ENCODE data around the gene TRMT112. TPM values are rescaled to one million over a fixed set of nuclear protein-coding genes. Genes with fewer than 3 reads are reported as not detected.
A peak's percentile ranks its signal among the peaks of the same experiment; 100 is the strongest.

The TRMT112 gene
- total RNA-seq, 6 experiments from 2014 or later, result 246 to 269 (median 261) TPM

DNA sequence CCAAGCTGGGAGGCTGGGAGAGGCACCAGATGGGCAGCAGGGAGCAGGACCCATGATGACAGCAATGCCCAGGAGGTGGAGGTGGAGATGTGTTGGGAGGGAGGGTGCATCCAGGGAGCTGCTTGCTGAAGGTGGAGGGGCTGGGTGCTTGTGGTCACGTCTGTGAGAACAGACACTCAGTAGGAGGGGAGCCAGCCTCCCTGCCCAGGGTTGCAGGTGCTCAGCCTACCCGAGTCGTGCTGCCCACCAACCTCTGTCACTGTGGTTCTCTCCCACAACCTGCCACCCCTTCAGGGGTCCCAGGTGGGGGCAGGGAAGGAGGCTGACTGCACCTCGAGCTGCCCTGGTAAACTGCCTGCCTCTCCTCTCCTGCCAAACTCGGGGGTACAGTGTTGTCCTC lies 6.0 kb upstream of the TRMT112 start:
- Mint-ChIP-seq H3K36me3 (ENCODE audit: low read depth) (peaks cover 12% of the 10 kb centered on the region), H3K9me3 (no peaks in the 10 kb centered on the region; the same call in 1 of the 2 replicates), H3K4me3 (no peak overlapping the region), H3K27ac (no peak overlapping the region), H3K4me1 (ENCODE audit: low read depth) (peaks cover 15% of the 10 kb centered on the region), H3K27me3 (ENCODE audit: insufficient read depth) (peaks cover 4% of the 10 kb centered on the region)
- TF ChIP-seq, protein P1, sequence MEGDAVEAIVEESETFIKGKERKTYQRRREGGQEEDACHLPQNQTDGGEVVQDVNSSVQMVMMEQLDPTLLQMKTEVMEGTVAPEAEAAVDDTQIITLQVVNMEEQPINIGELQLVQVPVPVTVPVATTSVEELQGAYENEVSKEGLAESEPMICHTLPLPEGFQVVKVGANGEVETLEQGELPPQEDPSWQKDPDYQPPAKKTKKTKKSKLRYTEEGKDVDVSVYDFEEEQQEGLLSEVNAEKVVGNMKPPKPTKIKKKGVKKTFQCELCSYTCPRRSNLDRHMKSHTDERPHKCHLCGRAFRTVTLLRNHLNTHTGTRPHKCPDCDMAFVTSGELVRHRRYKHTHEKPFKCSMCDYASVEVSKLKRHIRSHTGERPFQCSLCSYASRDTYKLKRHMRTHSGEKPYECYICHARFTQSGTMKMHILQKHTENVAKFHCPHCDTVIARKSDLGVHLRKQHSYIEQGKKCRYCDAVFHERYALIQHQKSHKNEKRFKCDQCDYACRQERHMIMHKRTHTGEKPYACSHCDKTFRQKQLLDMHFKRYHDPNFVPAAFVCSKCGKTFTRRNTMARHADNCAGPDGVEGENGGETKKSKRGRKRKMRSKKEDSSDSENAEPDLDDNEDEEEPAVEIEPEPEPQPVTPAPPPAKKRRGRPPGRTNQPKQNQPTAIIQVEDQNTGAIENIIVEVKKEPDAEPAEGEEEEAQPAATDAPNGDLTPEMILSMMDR (IDR thresholded peaks at IDR 0.05), result no peak
- DNase-seq, result no peak

DNA sequence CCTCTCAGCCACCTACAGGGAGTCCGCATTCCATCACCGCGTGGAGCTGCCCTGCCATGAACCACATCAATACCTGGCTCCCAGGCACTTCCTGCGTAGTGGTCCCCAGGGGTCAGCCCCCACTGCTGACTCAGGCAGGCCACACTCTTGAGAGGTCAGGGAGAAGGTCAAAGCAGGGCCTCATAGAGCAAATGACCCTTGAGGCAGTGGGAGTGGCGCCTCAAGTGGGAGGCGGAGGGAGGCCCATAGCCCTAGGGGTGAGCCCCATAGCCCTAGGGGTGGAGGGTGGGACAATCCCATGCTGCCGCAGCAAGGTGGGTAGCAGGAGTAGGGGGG lies 5.5 kb upstream of the TRMT112 start:
- no peak overlapping the region for H3K4me3 Mint-ChIP-seq
- H3K36me3 Mint-ChIP-seq (ENCODE audit: low read depth), result peaks cover 12% of the 10 kb centered on the region
- no peak overlapping the region for H3K27ac Mint-ChIP-seq
- no peaks in the 10 kb centered on the region; the same call in 1 of the 2 replicates for H3K9me3 Mint-ChIP-seq
- TF ChIP-seq, protein P1 (IDR thresholded peaks at IDR 0.05), result no peak
- H3K27me3 Mint-ChIP-seq (ENCODE audit: insufficient read depth), result peaks cover 3% of the 10 kb centered on the region
- H3K4me1 Mint-ChIP-seq (ENCODE audit: low read depth), result peaks cover 15% of the 10 kb centered on the region
- DNase-seq, result no peak

DNA sequence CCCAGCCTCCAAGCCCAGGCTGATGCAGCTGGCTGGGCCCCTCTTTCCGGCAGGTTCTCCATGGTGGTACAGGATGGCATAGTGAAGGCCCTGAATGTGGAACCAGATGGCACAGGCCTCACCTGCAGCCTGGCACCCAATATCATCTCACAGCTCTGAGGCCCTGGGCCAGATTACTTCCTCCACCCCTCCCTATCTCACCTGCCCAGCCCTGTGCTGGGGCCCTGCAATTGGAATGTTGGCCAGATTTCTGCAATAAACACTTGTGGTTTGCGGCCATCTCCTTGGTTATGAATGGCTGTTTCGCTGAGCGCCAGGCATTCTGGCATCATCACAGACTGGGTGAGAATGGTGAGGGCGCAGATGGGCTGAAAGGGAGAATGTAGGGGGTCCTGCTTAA lies 4.2 kb upstream of the TRMT112 start:
- Mint-ChIP-seq H3K4me3 (no peak overlapping the region), H3K4me1 (ENCODE audit: low read depth) (peaks cover 20% of the 10 kb centered on the region), H3K36me3 (ENCODE audit: low read depth) (peaks cover 18% of the 10 kb centered on the region), H3K27ac (no peak overlapping the region), H3K9me3 (no peaks in the 10 kb centered on the region), H3K27me3 (ENCODE audit: insufficient read depth) (peaks cover 3% of the 10 kb centered on the region)
- DNase-seq, result no peak
- TF ChIP-seq, protein P1 (IDR thresholded peaks at IDR 0.05), result no peak

DNA sequence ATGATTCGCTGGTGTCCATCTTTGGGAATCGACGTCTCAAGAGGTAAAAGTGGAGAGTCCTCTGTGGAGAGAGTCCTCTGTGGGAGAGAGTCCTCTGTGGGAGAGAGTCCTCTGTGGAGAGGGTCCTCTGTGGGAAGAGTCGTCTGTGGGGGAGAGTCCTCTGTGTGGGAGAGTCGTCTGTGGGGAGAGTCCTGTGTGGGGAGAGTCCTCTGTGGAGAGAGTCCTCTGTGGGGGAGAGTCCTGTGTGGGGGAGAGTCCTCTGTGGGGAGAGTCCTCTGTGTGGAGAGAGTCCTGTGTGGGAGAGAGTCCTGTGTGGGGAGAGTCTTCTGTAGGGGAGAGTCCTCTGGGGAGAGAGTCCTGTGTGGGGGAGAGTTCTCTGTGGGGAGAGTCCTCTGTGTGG lies 3.7 kb upstream of the TRMT112 start:
- peak overlapping the region; percentile 40; the same call in 1 of the 2 replicates for H3K27ac Mint-ChIP-seq
- TF ChIP-seq, protein P1 (IDR thresholded peaks at IDR 0.05), result no peak
- peaks cover 21% of the 10 kb centered on the region for H3K36me3 Mint-ChIP-seq (ENCODE audit: low read depth)
- peaks cover 24% of the 10 kb centered on the region for H3K4me1 Mint-ChIP-seq (ENCODE audit: low read depth)
- H3K27me3 Mint-ChIP-seq (ENCODE audit: insufficient read depth), result peaks cover 3% of the 10 kb centered on the region
- H3K9me3 Mint-ChIP-seq, result no peaks in the 10 kb centered on the region
- H3K4me3 Mint-ChIP-seq, result no peak overlapping the region
- no peak for DNase-seq

DNA sequence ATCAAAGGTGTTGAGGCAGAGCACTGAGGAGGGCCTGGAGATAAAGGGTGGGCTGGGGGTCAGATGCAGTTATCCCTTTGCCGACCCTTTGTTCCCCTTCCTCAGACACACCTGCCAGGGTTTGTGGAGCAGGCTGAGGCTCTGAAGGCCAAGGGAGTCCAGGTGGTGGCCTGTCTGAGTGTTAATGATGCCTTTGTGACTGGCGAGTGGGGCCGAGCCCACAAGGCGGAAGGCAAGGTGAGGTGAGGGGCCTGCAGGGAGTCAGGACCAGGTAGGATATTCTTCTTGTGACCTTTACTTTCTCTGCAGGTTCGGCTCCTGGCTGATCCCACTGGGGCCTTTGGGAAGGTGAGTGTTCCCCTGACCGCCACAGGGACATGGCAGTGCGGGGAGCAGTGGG lies 3.2 kb upstream of the TRMT112 start:
- peaks cover 24% of the 10 kb centered on the region for H3K4me1 Mint-ChIP-seq (ENCODE audit: low read depth)
- no peaks in the 10 kb centered on the region for H3K9me3 Mint-ChIP-seq
- TF ChIP-seq, protein P1 (IDR thresholded peaks at IDR 0.05), result no peak
- H3K4me3 Mint-ChIP-seq, result no peak overlapping the region
- DNase-seq, result no peak
- H3K27ac Mint-ChIP-seq, result no peak overlapping the region
- peaks cover 3% of the 10 kb centered on the region for H3K27me3 Mint-ChIP-seq (ENCODE audit: insufficient read depth)
- H3K36me3 Mint-ChIP-seq (ENCODE audit: low read depth), result peaks cover 21% of the 10 kb centered on the region

Measured in HFFc6 (cell line).